ENCODE results near the gene PTPN6. TPM values are rescaled to one million over a fixed set of nuclear protein-coding genes. Genes with fewer than 3 reads are reported as not detected.

The PTPN6 gene
- polyA plus RNA-seq, 3 donors: 449 to 764 (median 562) TPM

DNA sequence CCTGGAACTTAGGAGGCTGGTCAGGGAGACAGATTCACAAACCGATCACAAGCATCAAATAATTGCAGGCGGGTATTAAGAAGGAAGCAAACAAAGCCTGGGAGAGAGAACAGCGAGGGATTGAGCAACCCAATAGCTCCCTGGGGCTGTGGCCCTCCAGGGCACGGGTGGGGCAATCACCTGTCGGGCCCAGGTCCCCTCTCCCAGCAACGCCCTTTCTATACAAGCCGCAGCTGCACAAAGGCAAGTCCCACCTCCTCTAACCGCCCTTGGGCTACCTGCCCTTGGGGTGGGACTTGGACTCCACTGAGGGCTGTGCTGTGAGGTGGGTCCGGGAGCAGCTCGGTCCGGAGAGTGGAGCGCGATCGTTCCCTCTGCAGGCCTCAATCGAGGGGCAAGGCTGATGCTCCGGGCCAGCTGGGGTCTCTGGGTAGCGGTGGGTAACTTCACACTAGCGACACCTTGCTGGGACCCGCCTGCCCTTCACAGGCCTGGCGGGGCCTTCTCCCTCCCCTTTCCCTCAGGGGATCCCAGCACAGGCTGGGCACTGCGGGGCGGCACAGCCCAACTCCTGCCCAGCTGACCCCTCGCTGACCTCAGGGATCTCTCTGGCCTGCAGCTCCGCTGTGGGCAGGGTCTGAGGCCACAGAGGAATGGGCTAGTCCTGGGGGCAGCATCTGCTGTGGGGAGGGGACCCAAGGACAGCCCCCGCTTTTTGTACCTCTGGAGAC, 11.3 kb downstream of the PTPN6 start:
- Histone ChIP-seq H3K4me1 (ENCODE audit: control insufficient read depth in 1 of 2, insufficient read depth in 2 of 2, low read length in 2 of 2) (peaks cover 71 to 78% of the 10 kb centered on the region in 2 donors), H3K4me3 (replicated peaks in 1 of 3; ENCODE audit: low read depth in 2 of 3, low read length in 3 of 3) (peak overlapping the region in 1 of 3 experiments; percentile 40), H3K36me3 (replicated peaks in 1 of 2; ENCODE audit: control insufficient read depth in 1 of 2, insufficient read depth in 2 of 2, low read length in 2 of 2) (peaks cover 49 to 52% of the 10 kb centered on the region in 2 donors), H2AFZ (ENCODE audit: insufficient read depth, low read depth, low read length, poor library complexity, severe bottlenecking) (no peak overlapping the region), H3K9ac (ENCODE audit: insufficient read depth, low read length, poor library complexity, severe bottlenecking) (no peak overlapping the region), H3K4me2 (replicated peaks; ENCODE audit: extremely low read depth, low read length, poor library complexity, severe bottlenecking) (peak overlapping the region; percentile 50), H3K9me3 (replicated peaks in 1 of 2; ENCODE audit: control insufficient read depth in 1 of 2, insufficient read depth in 1 of 2, low read length in 2 of 2) (no peaks in the 10 kb centered on the region), H3K27ac (ENCODE audit: low read depth in 1 of 2, low read length in 2 of 2) (peak overlapping the region; percentile 87 to 95), H3K79me2 (ENCODE audit: insufficient read depth, low read length) (peaks cover 31% of the 10 kb centered on the region), H4K20me1 (ENCODE audit: insufficient read depth, low read length) (peaks cover 51% of the 10 kb centered on the region), H3K27me3 (ENCODE audit: control insufficient read depth in 2 of 2, insufficient read depth in 2 of 2, low read length in 2 of 2) (no peaks in the 10 kb centered on the region)
- H3K4me1 Mint-ChIP-seq: peaks cover 75% of the 10 kb centered on the region
- intact Hi-C loops (cut with micrococcal nuclease): loop anchor here in 1 of 2 donors (5.0 kb wide), 1 partner anchor 90 kb away; the partner anchor contains the start of gene SPSB2
- H3K36me3 Mint-ChIP-seq: peaks cover 50 to 69% of the 10 kb centered on the region in 2 donors
- TF ChIP-seq, protein P1, sequence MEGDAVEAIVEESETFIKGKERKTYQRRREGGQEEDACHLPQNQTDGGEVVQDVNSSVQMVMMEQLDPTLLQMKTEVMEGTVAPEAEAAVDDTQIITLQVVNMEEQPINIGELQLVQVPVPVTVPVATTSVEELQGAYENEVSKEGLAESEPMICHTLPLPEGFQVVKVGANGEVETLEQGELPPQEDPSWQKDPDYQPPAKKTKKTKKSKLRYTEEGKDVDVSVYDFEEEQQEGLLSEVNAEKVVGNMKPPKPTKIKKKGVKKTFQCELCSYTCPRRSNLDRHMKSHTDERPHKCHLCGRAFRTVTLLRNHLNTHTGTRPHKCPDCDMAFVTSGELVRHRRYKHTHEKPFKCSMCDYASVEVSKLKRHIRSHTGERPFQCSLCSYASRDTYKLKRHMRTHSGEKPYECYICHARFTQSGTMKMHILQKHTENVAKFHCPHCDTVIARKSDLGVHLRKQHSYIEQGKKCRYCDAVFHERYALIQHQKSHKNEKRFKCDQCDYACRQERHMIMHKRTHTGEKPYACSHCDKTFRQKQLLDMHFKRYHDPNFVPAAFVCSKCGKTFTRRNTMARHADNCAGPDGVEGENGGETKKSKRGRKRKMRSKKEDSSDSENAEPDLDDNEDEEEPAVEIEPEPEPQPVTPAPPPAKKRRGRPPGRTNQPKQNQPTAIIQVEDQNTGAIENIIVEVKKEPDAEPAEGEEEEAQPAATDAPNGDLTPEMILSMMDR (IDR thresholded peaks at IDR 0.05): no peak
- 60% methylated on average over 18 of the region's 25 CpGs for WGBS (ENCODE audit: insufficient coverage)
- DNase-seq: peak in 1 of 3 donors; percentile 49
- peak overlapping the region; percentile 93 to 99 (median 96) for H3K27ac Mint-ChIP-seq
- H3K27me3 Mint-ChIP-seq (ENCODE audit: low read depth in 3 of 3): peaks cover 0 to 7% (median 0%) of the 10 kb centered on the region in 3 donors
- peaks cover 0 to 2% (median 0%) of the 10 kb centered on the region in 7 donors for H3K9me3 Mint-ChIP-seq
- H3K4me3 Mint-ChIP-seq: peak overlapping the region; percentile 65 to 67

GRCh38 chr12:6963016-6963731, 12.0 kb downstream of the PTPN6 start:
- Histone ChIP-seq H3K79me2 (ENCODE audit: insufficient read depth, low read length) (peaks cover 28% of the 10 kb centered on the region), H3K4me1 (ENCODE audit: control insufficient read depth in 1 of 2, insufficient read depth in 2 of 2, low read length in 2 of 2) (peaks cover 64 to 71% of the 10 kb centered on the region in 2 donors), H3K4me2 (replicated peaks; ENCODE audit: extremely low read depth, low read length, poor library complexity, severe bottlenecking) (no peak overlapping the region), H3K9me3 (replicated peaks in 1 of 2; ENCODE audit: control insufficient read depth in 1 of 2, insufficient read depth in 1 of 2, low read length in 2 of 2) (no peaks in the 10 kb centered on the region), H3K36me3 (replicated peaks in 1 of 2; ENCODE audit: control insufficient read depth in 1 of 2, insufficient read depth in 2 of 2, low read length in 2 of 2) (peaks cover 49 to 52% of the 10 kb centered on the region in 2 donors), H2AFZ (ENCODE audit: insufficient read depth, low read depth, low read length, poor library complexity, severe bottlenecking) (no peak overlapping the region), H3K4me3 (replicated peaks in 1 of 3; ENCODE audit: low read depth in 2 of 3, low read length in 3 of 3) (no peak overlapping the region), H4K20me1 (ENCODE audit: insufficient read depth, low read length) (peaks cover 44% of the 10 kb centered on the region), H3K9ac (ENCODE audit: insufficient read depth, low read length, poor library complexity, severe bottlenecking) (no peak overlapping the region), H3K27ac (ENCODE audit: low read depth in 1 of 2, low read length in 2 of 2) (no peak overlapping the region), H3K27me3 (ENCODE audit: control insufficient read depth in 2 of 2, insufficient read depth in 2 of 2, low read length in 2 of 2) (no peaks in the 10 kb centered on the region)
- peaks cover 68% of the 10 kb centered on the region for H3K4me1 Mint-ChIP-seq
- peaks cover 0 to 2% (median 0%) of the 10 kb centered on the region in 7 donors for H3K9me3 Mint-ChIP-seq
- no peak for DNase-seq
- peaks cover 46 to 69% of the 10 kb centered on the region in 2 donors for H3K36me3 Mint-ChIP-seq
- no peak overlapping the region for H3K4me3 Mint-ChIP-seq
- peaks cover 0 to 7% (median 0%) of the 10 kb centered on the region in 3 donors for H3K27me3 Mint-ChIP-seq (ENCODE audit: low read depth in 3 of 3)
- 93% methylated on average over 18 of the region's 32 CpGs for WGBS (ENCODE audit: insufficient coverage)
- TF ChIP-seq, protein P1 (IDR thresholded peaks at IDR 0.05): no peak
- H3K27ac Mint-ChIP-seq: peak overlapping the region in 2 of 7 donors; percentile 18 to 66
- intact Hi-C loops (cut with micrococcal nuclease): loop anchor here in 1 of 2 donors (5.0 kb wide), 1 partner anchor 91 kb away; the partner anchor contains the start of gene SPSB2

Measured in CD14-positive monocyte (primary cell).